KBM-7 (cell line): ENCODE data around the gene ATP6V0C.

Experiments
- DNase-seq: peaks from one replicate; pipeline ENCODE4 v3.0.0-alpha.2; 2015
- in situ Hi-C: fragments of 300-500 bp; cut with MboI; formaldehyde crosslinking; loops from 2 replicates; pipeline ENCODE4 v1.14.3; 2020; ENCODE audit warnings: low sequenced_read_pairs, low pct_unique_long_range_greater_than_20kb, mixed read lengths

The ATP6V0C gene

GRCh38 chr16:2501946-2502895, 11.5 kb upstream of the ATP6V0C start:
- in situ Hi-C loops: no loop called here
- DNase-seq: no peak

GRCh38 chr16:2505695-2506094, 8.1 kb upstream of the ATP6V0C start:
- DNase-seq: no peak
- in situ Hi-C loops: no loop called here

GRCh38 chr16:2507052-2507659, 6.6 kb upstream of the ATP6V0C start:
- in situ Hi-C loops: no loop called here
- peak; percentile 57 for DNase-seq

- no peak for DNase-seq
- in situ Hi-C loops: no loop called here
Observed at GRCh38 chr16:2507665-2508064, 6.1 kb upstream of the ATP6V0C start.

GRCh38 chr16:2508722-2509400, 4.9 kb upstream of the ATP6V0C start:
- in situ Hi-C loops: no loop called here
- no peak for DNase-seq

GRCh38 chr16:2511128-2511800, 2.5 kb upstream of the ATP6V0C start:
- in situ Hi-C loops: no loop called here
- DNase-seq: no peak

GRCh38 chr16:2511996-2512734, 1.6 kb upstream of the ATP6V0C start:
- in situ Hi-C loops: no loop called here
- DNase-seq: no peak

- DNase-seq: no peak
- in situ Hi-C loops: no loop called here
Observed at GRCh38 chr16:2512735-2513404, 882 bp upstream of the ATP6V0C start.

GRCh38 chr16:2514333-2515179, 804 bp downstream of the ATP6V0C start:
- in situ Hi-C loops: no loop called here
- DNase-seq: no peak

GRCh38 chr16:2515180-2515851, 1.6 kb downstream of the ATP6V0C start:
- DNase-seq: peak; percentile 56
- in situ Hi-C loops: no loop called here

- in situ Hi-C loops: no loop called here
- peak; percentile 84 for DNase-seq
Observed at GRCh38 chr16:2516391-2517240, 2.9 kb downstream of the ATP6V0C start.

- in situ Hi-C loops: no loop called here
- DNase-seq: no peak
Observed at GRCh38 chr16:2517954-2518605, 4.3 kb downstream of the ATP6V0C start.

GRCh38 chr16:2518823-2519710, 5.3 kb downstream of the ATP6V0C start:
- DNase-seq: no peak
- in situ Hi-C loops: no loop called here

- no peak for DNase-seq
- in situ Hi-C loops: no loop called here
Observed at GRCh38 chr16:2519711-2520080, 5.9 kb downstream of the ATP6V0C start.
